Measurements from ENCODE around the gene RGSL1. TPM values are rescaled to one million over a fixed set of nuclear protein-coding genes. Genes with fewer than 3 reads are reported as not detected.

Gene RGSL1
- total RNA-seq, 2 experiments from 2014 or later, result not detected

- POLR2A ChIA-PET, result interaction anchor here (0.6 kb wide), 1 partner anchor 1279 kb away, joined by 4 read pairs; no protein-coding TSS in a partner anchor
- H3K4me2 ChIP-seq (ENCODE audit: low read length), result no peak overlapping the region
- H4K20me1 ChIP-seq (ENCODE audit: insufficient read depth, low read length), result no peaks in the 10 kb centered on the region
- no peak overlapping the region for H3K27ac ChIP-seq (ENCODE audit: low read depth, low read length, poor library complexity, severe bottlenecking)
- H3K9me2 ChIP-seq (ENCODE audit: insufficient read depth, low read length), result no peaks in the 10 kb centered on the region
- H3K4me3 ChIP-seq (ENCODE audit: low read depth, low read length, poor library complexity, severe bottlenecking), result no peak overlapping the region
- peaks cover 6% of the 10 kb centered on the region for H3K4me1 ChIP-seq (ENCODE audit: insufficient read depth, low read length, poor library complexity, severe bottlenecking)
- TF ChIP-seq EZH2phosphoT487 (IDR thresholded peaks at IDR 0.05; ENCODE audit: borderline replicate concordance, low read depth, low read length) (no peak), CTCF (conservative IDR thresholded peaks at IDR 0.05; ENCODE audit: low read length) (no peak)
- H3K79me2 ChIP-seq (ENCODE audit: insufficient read depth, low read depth, low read length), result no peaks in the 10 kb centered on the region
- no peaks in the 10 kb centered on the region for H3K9me3 ChIP-seq (ENCODE audit: low read length)
- intact Hi-C loops (cut with micrococcal nuclease; ENCODE audit: unreplicated experiment), result no loop called here
- no peak for DNase-seq (ENCODE audit: low spot score)
- no TSS peak for BruUV-seq (replicated peaks)
- no peaks in the 10 kb centered on the region for H3K36me3 ChIP-seq (ENCODE audit: insufficient read depth, low read length)
- CTCF ChIA-PET (ENCODE audit: unreplicated experiment), result no interaction called here
- no peak overlapping the region for H2AFZ ChIP-seq (ENCODE audit: low read length)
These were observed 102.6 kb downstream of the RGSL1 start for GRCh38 chr1:182552527-182552926.

- ChIA-PET CTCF (ENCODE audit: unreplicated experiment) (no interaction called here), POLR2A (no interaction called here)
- H3K27ac ChIP-seq (ENCODE audit: low read depth, low read length, poor library complexity, severe bottlenecking), result no peak overlapping the region
- H3K9me2 ChIP-seq (ENCODE audit: insufficient read depth, low read length), result no peaks in the 10 kb centered on the region
- BruUV-seq (replicated peaks), result no TSS peak
- H3K4me2 ChIP-seq (ENCODE audit: low read length), result no peak overlapping the region
- H3K4me1 ChIP-seq (ENCODE audit: insufficient read depth, low read length, poor library complexity, severe bottlenecking), result peaks cover 6% of the 10 kb centered on the region
- no peak overlapping the region for H2AFZ ChIP-seq (ENCODE audit: low read length)
- H4K20me1 ChIP-seq (ENCODE audit: insufficient read depth, low read length), result no peaks in the 10 kb centered on the region
- no peaks in the 10 kb centered on the region for H3K9me3 ChIP-seq (ENCODE audit: low read length)
- DNase-seq (ENCODE audit: low spot score), result no peak
- no peaks in the 10 kb centered on the region for H3K79me2 ChIP-seq (ENCODE audit: insufficient read depth, low read depth, low read length)
- no peaks in the 10 kb centered on the region for H3K36me3 ChIP-seq (ENCODE audit: insufficient read depth, low read length)
- intact Hi-C loops (cut with micrococcal nuclease; ENCODE audit: unreplicated experiment), result no loop called here
- TF ChIP-seq EZH2phosphoT487 (IDR thresholded peaks at IDR 0.05; ENCODE audit: borderline replicate concordance, low read depth, low read length) (no peak), CTCF (conservative IDR thresholded peaks at IDR 0.05; ENCODE audit: low read length) (no peak)
- H3K4me3 ChIP-seq (ENCODE audit: low read depth, low read length, poor library complexity, severe bottlenecking), result no peak overlapping the region
These were observed 105.5 kb downstream of the RGSL1 start for GRCh38 chr1:182555493-182555892.

- H3K4me3 ChIP-seq (ENCODE audit: low read depth, low read length, poor library complexity, severe bottlenecking), result no peak overlapping the region
- H3K4me1 ChIP-seq (ENCODE audit: insufficient read depth, low read length, poor library complexity, severe bottlenecking), result peaks cover 6% of the 10 kb centered on the region
- intact Hi-C loops (cut with micrococcal nuclease; ENCODE audit: unreplicated experiment), result no loop called here
- no peaks in the 10 kb centered on the region for H3K9me2 ChIP-seq (ENCODE audit: insufficient read depth, low read length)
- H3K9me3 ChIP-seq (ENCODE audit: low read length), result no peaks in the 10 kb centered on the region
- ChIA-PET POLR2A (no interaction called here), CTCF (ENCODE audit: unreplicated experiment) (no interaction called here)
- H3K27ac ChIP-seq (ENCODE audit: low read depth, low read length, poor library complexity, severe bottlenecking), result no peak overlapping the region
- H3K4me2 ChIP-seq (ENCODE audit: low read length), result no peak overlapping the region
- TF ChIP-seq EZH2phosphoT487 (IDR thresholded peaks at IDR 0.05; ENCODE audit: borderline replicate concordance, low read depth, low read length) (no peak), CTCF (conservative IDR thresholded peaks at IDR 0.05; ENCODE audit: low read length) (no peak)
- no TSS peak for BruUV-seq (replicated peaks)
- H3K36me3 ChIP-seq (ENCODE audit: insufficient read depth, low read length), result no peaks in the 10 kb centered on the region
- H3K79me2 ChIP-seq (ENCODE audit: insufficient read depth, low read depth, low read length), result no peaks in the 10 kb centered on the region
- H4K20me1 ChIP-seq (ENCODE audit: insufficient read depth, low read length), result no peaks in the 10 kb centered on the region
- no peak overlapping the region for H2AFZ ChIP-seq (ENCODE audit: low read length)
- no peak for DNase-seq (ENCODE audit: low spot score)
These were observed 106.3 kb downstream of the RGSL1 start for GRCh38 chr1:182556279-182556678.

Measured in OCI-LY7 (cell line).